Measurements from ENCODE around the gene ACBD4.
A peak's percentile ranks its signal among the peaks of the same experiment; 100 is the strongest.

ACBD4 gene

GRCh38 chr17:45135978-45136791 is 698 bp downstream of the ACBD4 start:
- H3K4me3 ChIP-seq (replicated peaks; ENCODE audit: low read depth, low read length): peak overlapping the region; percentile 68
- TF ChIP-seq CTCF (IDR thresholded peaks at IDR 0.05; ENCODE audit: low read length, missing control alignments): no peak
- DNase-seq (ENCODE audit: low read depth): no peak

GRCh38 chr17:45136846-45137560 is 1.5 kb downstream of the ACBD4 start:
- no peak for TF ChIP-seq CTCF (IDR thresholded peaks at IDR 0.05; ENCODE audit: low read length, missing control alignments)
- DNase-seq (ENCODE audit: low read depth): no peak
- no peak overlapping the region for H3K4me3 ChIP-seq (replicated peaks; ENCODE audit: low read depth, low read length)

- H3K4me3 ChIP-seq (replicated peaks; ENCODE audit: low read depth, low read length): no peak overlapping the region
- TF ChIP-seq CTCF (IDR thresholded peaks at IDR 0.05; ENCODE audit: low read length, missing control alignments): no peak
Measured at GRCh38 chr17:45137561-45138305, 2.2 kb downstream of the ACBD4 start.

GRCh38 chr17:45138911-45139532 is 3.5 kb downstream of the ACBD4 start:
- no peak overlapping the region for H3K4me3 ChIP-seq (replicated peaks; ENCODE audit: low read depth, low read length)
- TF ChIP-seq CTCF (IDR thresholded peaks at IDR 0.05; ENCODE audit: low read length, missing control alignments): no peak
- no peak for DNase-seq (ENCODE audit: low read depth)

More at GRCh38 chr17:45137561-45138305, 2.2 kb downstream of the ACBD4 start:
- no peak for DNase-seq (ENCODE audit: low read depth)

GRCh38 chr17:45139533-45139920 is 4.0 kb downstream of the ACBD4 start:
- no peak for DNase-seq (ENCODE audit: low read depth)
- H3K4me3 ChIP-seq (replicated peaks; ENCODE audit: low read depth, low read length): no peak overlapping the region
- TF ChIP-seq CTCF (IDR thresholded peaks at IDR 0.05; ENCODE audit: low read length, missing control alignments): no peak

- H3K4me3 ChIP-seq (replicated peaks; ENCODE audit: low read depth, low read length): no peak overlapping the region
- DNase-seq (ENCODE audit: low read depth): no peak
- no peak for TF ChIP-seq CTCF (IDR thresholded peaks at IDR 0.05; ENCODE audit: low read length, missing control alignments)
Measured at GRCh38 chr17:45143094-45143670, 7.7 kb downstream of the ACBD4 start.

Data from fibroblast of pulmonary artery (primary cell).